ENCODE results near the gene CHRD.

Gene CHRD

GRCh38 chr3:184384856-184385422 lies 5.1 kb downstream of the CHRD start:
- TF ChIP-seq CTCF (conservative IDR thresholded peaks at IDR 0.05; ENCODE audit: low read depth, low read length): no peak
- H3K4me3 ChIP-seq (ENCODE audit: low read depth, low read length): no peak overlapping the region
- no peak for DNase-seq (ENCODE audit: low read depth)

GRCh38 chr3:184386047-184386806 lies 6.4 kb downstream of the CHRD start:
- no peak for TF ChIP-seq CTCF (conservative IDR thresholded peaks at IDR 0.05; ENCODE audit: low read depth, low read length)
- no peak overlapping the region for H3K4me3 ChIP-seq (ENCODE audit: low read depth, low read length)
- no peak for DNase-seq (ENCODE audit: low read depth)

- no peak for TF ChIP-seq CTCF (conservative IDR thresholded peaks at IDR 0.05; ENCODE audit: low read depth, low read length)
- H3K4me3 ChIP-seq (ENCODE audit: low read depth, low read length): no peak overlapping the region
- no peak for DNase-seq (ENCODE audit: low read depth)
Measured at GRCh38 chr3:184387174-184387714, 7.4 kb downstream of the CHRD start.

- no peak for DNase-seq (ENCODE audit: low read depth)
- no peak overlapping the region for H3K4me3 ChIP-seq (ENCODE audit: low read depth, low read length)
- TF ChIP-seq CTCF (conservative IDR thresholded peaks at IDR 0.05; ENCODE audit: low read depth, low read length): no peak
Measured at GRCh38 chr3:184388164-184388935, 8.5 kb downstream of the CHRD start.

GRCh38 chr3:184388936-184389230 lies 9.0 kb downstream of the CHRD start:
- H3K4me3 ChIP-seq (ENCODE audit: low read depth, low read length): no peak overlapping the region
- no peak for TF ChIP-seq CTCF (conservative IDR thresholded peaks at IDR 0.05; ENCODE audit: low read depth, low read length)
- no peak for DNase-seq (ENCODE audit: low read depth)

GRCh38 chr3:184389384-184389783 lies 9.5 kb downstream of the CHRD start:
- no peak for TF ChIP-seq CTCF (conservative IDR thresholded peaks at IDR 0.05; ENCODE audit: low read depth, low read length)
- H3K4me3 ChIP-seq (ENCODE audit: low read depth, low read length): no peak overlapping the region
- DNase-seq (ENCODE audit: low read depth): no peak

All from choroid plexus epithelial cell (primary cell).